Stimulated activated naive CD8-positive, alpha-beta T cell treated with anti-CD3 and anti-CD28 coated beads, Interleukin-15, Interleukin-2, amounts not matched to agents 100 U/mL and 50 U/mL, for 24 hours (primary cell): Measurements from ENCODE around the gene UNC93B1.

Source experiments
- ATAC-seq: fragments of 150-1000 bp; cut with Tn5 transposase; one replicate; pipeline ENCODE4 v1.10.0; 2021
- DNase-seq: peaks from one replicate; pipeline ENCODE4 v3.0.0; 2021

Gene UNC93B1

GRCh38 chr11:68022531-68022930 is 18.6 kb upstream of the UNC93B1 start:
- ATAC-seq (no peak), DNase-seq (no peak)

- DNase-seq = no peak
- no peak for ATAC-seq
Measured at GRCh38 chr11:68021167-68021787, 17.4 kb upstream of the UNC93B1 start.

- no peak for DNase-seq
- no peak for ATAC-seq
Measured at GRCh38 chr11:68020575-68020974, 16.7 kb upstream of the UNC93B1 start.

GRCh38 chr11:68019486-68019885 is 15.6 kb upstream of the UNC93B1 start:
- no peak for ATAC-seq
- DNase-seq = no peak

- no peak for ATAC-seq
- DNase-seq = no peak
Measured at GRCh38 chr11:68018730-68019190, 14.9 kb upstream of the UNC93B1 start.

DNA sequence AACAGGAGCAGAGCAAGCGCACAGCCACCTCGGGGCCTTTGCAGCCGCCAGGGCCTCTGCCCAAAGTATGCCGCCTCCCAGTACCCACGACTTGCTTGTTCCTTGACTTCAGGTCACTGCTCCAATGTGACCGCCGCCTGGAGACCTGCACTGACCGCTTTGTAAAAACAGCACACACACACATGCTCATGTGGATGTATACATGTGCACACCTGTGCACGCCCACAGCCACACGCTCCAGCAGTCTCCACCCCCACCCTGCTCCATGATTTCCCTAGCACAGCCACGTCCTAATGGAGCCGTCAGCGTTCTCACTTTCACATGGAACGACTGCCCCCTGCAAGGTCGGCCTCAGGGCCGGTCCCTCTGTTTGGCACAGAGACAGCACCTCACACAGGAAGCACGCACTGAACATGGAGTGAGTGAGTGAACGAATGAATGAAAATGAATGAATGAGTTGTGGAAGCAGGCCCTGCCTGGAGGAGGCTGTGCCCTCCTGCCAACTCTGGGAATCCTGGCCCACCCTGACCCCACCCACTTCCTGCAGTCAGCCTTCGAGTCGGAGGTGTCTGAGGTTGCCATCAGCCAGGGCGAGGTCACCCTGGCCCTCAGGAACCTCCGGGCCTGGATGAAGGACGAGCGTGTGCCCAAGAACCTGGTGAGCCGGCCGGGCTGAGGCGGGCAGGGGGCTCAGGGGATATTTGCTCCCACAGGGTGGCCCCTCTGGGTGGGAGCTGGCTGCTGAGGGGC is 14.3 kb upstream of the UNC93B1 start:
- DNase-seq (no peak), ATAC-seq (no peak)

- ATAC-seq = no peak
Measured at GRCh38 chr11:68016904-68017817, 13.3 kb upstream of the UNC93B1 start.

DNA sequence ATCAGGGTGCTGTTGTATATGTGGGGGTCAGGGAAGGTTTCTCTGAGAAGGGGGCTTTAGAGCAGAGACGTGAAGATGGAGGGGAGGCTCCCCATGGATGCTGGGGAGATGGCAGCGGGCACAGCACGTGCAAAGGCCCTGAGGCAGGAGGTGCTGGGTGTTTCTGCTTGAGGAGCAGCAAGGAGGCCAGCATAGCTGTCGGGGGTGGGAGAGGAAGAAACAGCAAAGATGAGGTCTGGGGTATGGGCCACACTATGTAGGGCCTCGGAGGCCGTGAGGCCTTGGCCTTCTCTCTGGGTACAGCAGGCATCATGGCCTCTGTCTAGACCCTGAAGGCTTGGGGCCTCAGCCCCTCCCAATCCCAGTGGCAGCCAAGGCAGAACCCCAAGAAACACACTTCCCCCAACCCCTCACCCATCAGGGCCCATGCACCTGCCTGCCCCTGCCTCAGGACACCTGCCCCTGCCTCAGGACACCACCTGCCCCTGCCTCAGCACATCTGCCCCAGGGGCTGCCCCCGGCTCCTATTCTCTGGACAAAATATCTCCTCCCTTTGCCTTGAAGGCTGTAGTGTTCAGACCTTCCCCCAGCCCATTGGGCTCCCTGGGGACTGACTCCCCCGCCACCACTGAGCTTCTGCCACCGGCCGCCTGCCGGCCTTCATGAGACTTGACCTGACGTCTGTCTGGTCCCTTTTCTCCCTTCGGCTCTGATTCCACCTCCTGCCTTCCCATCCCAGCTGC is 12.4 kb upstream of the UNC93B1 start:
- DNase-seq (no peak), ATAC-seq (no peak)

More at GRCh38 chr11:68016904-68017817, 13.3 kb upstream of the UNC93B1 start:
- DNase-seq = no peak

GRCh38 chr11:68015467-68015866 is 11.6 kb upstream of the UNC93B1 start:
- no peak for ATAC-seq
- DNase-seq = no peak

- ATAC-seq = no peak
Measured at GRCh38 chr11:68014947-68015447, 11.1 kb upstream of the UNC93B1 start.

GRCh38 chr11:68014157-68014946 is 10.5 kb upstream of the UNC93B1 start:
- DNase-seq = no peak
- ATAC-seq = peak; percentile 29

More at GRCh38 chr11:68014947-68015447, 11.1 kb upstream of the UNC93B1 start:
- DNase-seq = no peak

GRCh38 chr11:68013611-68014156 is 9.8 kb upstream of the UNC93B1 start:
- ATAC-seq (no peak), DNase-seq (no peak)

GRCh38 chr11:68012843-68013610 is 9.1 kb upstream of the UNC93B1 start:
- ATAC-seq = no peak
- no peak for DNase-seq

DNA sequence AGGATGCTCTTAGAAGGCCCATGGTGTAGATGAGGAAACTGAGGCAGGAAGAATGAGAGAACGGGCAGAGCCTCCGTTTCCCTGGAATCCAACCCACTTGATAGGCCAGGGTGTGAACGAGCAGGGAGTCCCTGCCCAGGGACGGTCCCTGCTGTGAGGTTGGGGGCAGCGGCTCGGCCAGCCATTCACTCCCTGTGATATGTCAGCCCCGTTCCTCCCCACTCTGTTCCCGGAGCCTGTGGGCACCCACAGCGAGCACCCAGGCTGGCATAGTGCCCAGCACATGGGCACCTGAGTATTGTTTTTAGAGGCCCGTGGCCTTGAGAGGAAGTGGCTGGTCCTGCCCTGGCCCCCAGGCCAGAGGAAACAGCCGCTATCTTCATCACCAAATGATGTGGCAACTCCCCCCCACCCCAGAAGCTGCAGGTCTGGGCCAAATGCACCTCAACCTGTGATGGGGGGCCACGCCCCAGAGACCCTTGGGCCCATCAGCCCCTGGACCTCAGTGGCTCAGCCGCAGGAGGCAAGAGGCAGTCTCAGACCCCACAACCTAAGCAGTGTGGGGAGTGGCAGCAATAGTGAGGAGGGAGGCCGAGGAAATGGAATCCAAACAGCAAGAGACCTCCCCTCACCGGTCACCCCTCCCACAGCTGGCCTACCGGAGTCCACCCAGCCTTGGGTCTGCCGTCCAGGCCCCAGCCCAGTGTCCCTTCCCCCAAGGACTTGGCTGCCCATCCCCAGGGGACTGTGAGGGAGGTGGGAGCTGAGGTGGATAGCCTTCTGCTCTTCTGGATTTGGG is 8.3 kb upstream of the UNC93B1 start:
- ATAC-seq = no peak

GRCh38 chr11:68011051-68011943 is 7.4 kb upstream of the UNC93B1 start:
- ATAC-seq (no peak), DNase-seq (no peak)

More for the DNA sequence above, 8.3 kb upstream of the UNC93B1 start:
- no peak for DNase-seq

DNA sequence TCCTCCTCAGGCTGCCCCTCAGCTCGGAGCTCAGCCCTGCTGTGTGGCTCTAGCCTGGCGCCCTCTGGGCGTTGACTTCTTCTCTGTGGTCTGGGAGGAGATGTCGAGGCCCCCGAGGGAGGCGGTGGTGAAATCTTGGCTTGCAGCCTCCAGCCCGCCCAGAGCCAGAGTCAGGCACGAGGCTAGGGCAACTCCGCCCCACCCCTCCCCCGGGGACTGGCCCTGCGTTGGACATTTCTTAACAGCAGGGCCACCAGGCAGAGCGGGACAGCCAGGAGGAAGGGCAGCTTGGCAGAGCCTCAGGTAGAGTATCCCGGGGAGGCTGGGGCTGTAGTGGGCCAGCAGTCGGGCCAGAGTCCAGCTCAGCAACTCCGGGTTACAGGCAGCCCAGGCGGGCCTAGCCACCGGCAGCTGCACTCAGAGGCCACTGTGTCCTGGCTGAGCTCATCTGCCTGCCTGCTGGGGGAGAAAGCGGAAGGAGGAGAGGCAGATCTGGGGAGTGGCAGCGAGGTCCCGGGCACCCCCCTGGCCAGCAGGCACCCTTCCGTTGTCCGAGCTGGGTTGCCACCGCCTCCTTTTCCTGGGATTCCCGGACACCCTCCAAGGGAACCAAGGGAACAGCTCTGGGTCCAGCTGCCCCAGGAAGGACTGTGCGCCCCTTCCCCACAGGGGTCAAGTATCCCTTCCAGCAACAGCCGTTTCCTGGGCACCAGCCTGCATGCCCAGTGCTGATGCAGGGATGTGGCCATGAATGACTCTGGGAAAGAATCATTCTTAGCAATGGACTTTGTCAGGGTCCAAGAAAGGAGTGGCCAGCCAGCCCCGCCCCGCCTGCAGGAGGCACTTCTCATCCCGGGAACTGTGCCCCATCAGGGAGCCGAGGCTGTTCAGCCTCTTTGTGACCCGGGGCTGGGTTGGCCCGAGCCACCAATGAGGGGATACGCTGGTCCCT is 6.5 kb upstream of the UNC93B1 start, which contains the start of gene ALDH3B1:
Gene ALDH3B1, plus strand, starts transcription at position 238 of the 952 bp plus-strand sequence. CDS start 4,971 bp downstream, outside the sequence.
- DNase-seq (no peak), ATAC-seq (peak; percentile 30)
